Cardiac muscle cell (in vitro differentiated cells and primary cell): ENCODE measurements around the gene LYRM1. TPM values are rescaled to one million over a fixed set of nuclear protein-coding genes. Genes with fewer than 3 reads are reported as not detected.

Experiments
- DNase-seq, 2 donors: peaks; one replicate each; pipeline versions ENCODE4 v3.0.0 to v3.0.0-alpha.2; 2010 to 2017; ENCODE audit warnings: low read depth in 1 of 2, low spot score in 1 of 2
- H3K27ac ChIP-seq: fragments of 200-600 bp; sonication (generic); 2 replicates; pipeline ENCODE4 v1.5.1; 2016
- H3K27me3 ChIP-seq: fragments of 200-600 bp; sonication (generic); 2 replicates; pipeline ENCODE4 v1.6.0; 2016; ENCODE audit warnings: control low read depth
- H3K36me3 ChIP-seq: fragments of 200-600 bp; sonication (generic); 2 replicates; pipeline ENCODE4 v1.5.1; 2016; ENCODE audit warnings: control low read depth
- H3K4me1 ChIP-seq: fragments of 200-600 bp; sonication (generic); 2 replicates; pipeline ENCODE4 v1.8.1; 2017; ENCODE audit warnings: low read depth, mild to moderate bottlenecking, mixed run types
- H3K4me3 ChIP-seq: fragments of 200-600 bp; sonication (generic); 2 replicates; pipeline ENCODE4 v1.5.1; 2016; ENCODE audit warnings: mild to moderate bottlenecking
- H3K9me3 ChIP-seq: fragments of 200-600 bp; sonication (generic); 2 replicates; pipeline ENCODE4 v1.5.1; 2017; ENCODE audit warnings: low read depth, mild to moderate bottlenecking, control low read depth
- CTCF ChIP-seq: IDR thresholded peaks from 2 replicates; pipeline ENCODE4 v1.5.1; 2012; ENCODE audit warnings: low read depth, mild to moderate bottlenecking, low read length
- polyA plus RNA-seq: library from polyadenylated mRNA; unstranded; fragments of >200 nt; fragmentation: Nextera tagmentation; extraction: Ambion mirVana; gene quantifications from 2 replicates; pipeline ENCODE4 v1.2.1, GENCODE V29; 2016
- total RNA-seq: library from RNA; depleted of rRNA; stranded (reverse); fragments of >200 nt; gene quantifications from 2 replicates; pipeline ENCODE4 v1.2.3, GENCODE V29; 2016

The LYRM1 gene
- total and polyA plus RNA-seq, 2 experiments from 2014 or later = 37.3 to 42.6 TPM

DNA sequence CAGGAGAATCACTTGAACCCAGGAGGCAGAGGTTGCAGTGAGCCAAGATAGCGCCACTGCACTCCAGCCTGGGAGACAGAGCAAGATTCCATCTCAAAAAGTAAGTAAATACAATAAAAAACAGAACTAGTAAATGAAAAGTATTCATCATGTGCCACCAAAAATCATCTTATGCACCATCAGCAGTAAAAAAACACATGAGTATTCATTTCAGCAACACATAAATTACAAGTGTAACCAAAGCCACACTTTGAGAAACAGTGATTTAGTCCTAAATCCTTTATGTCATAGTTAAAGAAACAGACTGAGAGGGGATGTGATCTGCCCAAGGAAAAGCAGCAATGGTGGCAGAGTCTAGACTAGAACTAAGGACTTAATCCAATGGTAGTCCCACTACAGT is 13.4 kb upstream of the LYRM1 start:
- H3K36me3 ChIP-seq = no peaks in the 10 kb centered on the region
- TF ChIP-seq CTCF = no peak
- H3K9me3 ChIP-seq = no peaks in the 10 kb centered on the region
- no peaks in the 10 kb centered on the region for H3K4me1 ChIP-seq
- H3K27ac ChIP-seq = no peak overlapping the region
- no peaks in the 10 kb centered on the region for H3K27me3 ChIP-seq
- H3K4me3 ChIP-seq = no peak overlapping the region
- DNase-seq = no peak

GRCh38 chr16:20889625-20890275 is 10.8 kb upstream of the LYRM1 start:
- no peaks in the 10 kb centered on the region for H3K36me3 ChIP-seq
- H3K4me3 ChIP-seq = no peak overlapping the region
- no peak for TF ChIP-seq CTCF
- no peak for DNase-seq
- H3K9me3 ChIP-seq = no peaks in the 10 kb centered on the region
- no peak overlapping the region for H3K27ac ChIP-seq
- no peaks in the 10 kb centered on the region for H3K27me3 ChIP-seq
- H3K4me1 ChIP-seq = no peaks in the 10 kb centered on the region

- H3K4me3 ChIP-seq = no peak overlapping the region
- H3K9me3 ChIP-seq = no peaks in the 10 kb centered on the region
- TF ChIP-seq CTCF = no peak
- H3K36me3 ChIP-seq = no peaks in the 10 kb centered on the region
- no peak for DNase-seq
- H3K27ac ChIP-seq = no peak overlapping the region
- H3K27me3 ChIP-seq = no peaks in the 10 kb centered on the region
- H3K4me1 ChIP-seq = peaks cover 16% of the 10 kb centered on the region
Observed at GRCh38 chr16:20894388-20894787, 6.2 kb upstream of the LYRM1 start.

GRCh38 chr16:20897253-20897897 is 3.2 kb upstream of the LYRM1 start:
- H3K4me1 ChIP-seq = peaks cover 23% of the 10 kb centered on the region
- no peak for TF ChIP-seq CTCF
- H3K9me3 ChIP-seq = no peaks in the 10 kb centered on the region
- H3K4me3 ChIP-seq = no peak overlapping the region
- peak in 1 of 2 donors; percentile 70 for DNase-seq
- no peaks in the 10 kb centered on the region for H3K36me3 ChIP-seq
- H3K27ac ChIP-seq = no peak overlapping the region
- H3K27me3 ChIP-seq = no peaks in the 10 kb centered on the region

DNA sequence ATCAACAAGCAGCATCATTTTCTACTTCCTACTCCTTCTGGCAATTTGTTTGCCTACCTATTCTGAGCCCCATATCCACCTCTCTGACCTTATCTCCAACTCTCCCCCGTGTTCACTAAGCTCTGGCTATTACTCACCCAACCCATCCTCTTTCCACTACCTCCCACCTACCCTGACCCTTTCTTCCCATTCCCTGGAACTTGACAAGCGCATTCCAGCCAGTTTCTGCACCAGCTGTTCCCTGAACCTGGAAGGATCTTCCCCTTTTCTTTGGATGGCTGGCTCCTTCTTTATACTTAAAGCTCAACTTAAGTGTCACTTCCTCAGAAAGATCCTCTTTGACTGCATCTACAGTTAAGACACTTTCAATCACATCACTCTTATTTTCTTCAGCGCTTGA is 2.6 kb upstream of the LYRM1 start:
- Histone ChIP-seq H3K9me3 (no peaks in the 10 kb centered on the region), H3K4me3 (peak overlapping the region; percentile 1), H3K4me1 (peaks cover 23% of the 10 kb centered on the region), H3K27ac (no peak overlapping the region), H3K27me3 (no peaks in the 10 kb centered on the region), H3K36me3 (no peaks in the 10 kb centered on the region)
- DNase-seq = peak in 1 of 2 donors; percentile 30
- no peak for TF ChIP-seq CTCF
